Kidney (tissue), 14 donors: Measurements from ENCODE around the gene CPE. TPM values are rescaled to one million over a fixed set of nuclear protein-coding genes. Genes with fewer than 3 reads are reported as not detected.

ENCODE experiments used
- DNase-seq, 5 donors: peaks; one replicate each; pipeline ENCODE4 v3.0.0-alpha.2; 2013 to 2020
- FAIRE-seq: peaks from 2 replicates; lab custom pipeline; 2012; peaks lifted over from hg19 to GRCh38; lab: Jason Lieb, UNC
- H3K27ac ChIP-seq, 2 donors: one replicate each; pipeline ENCODE4 v1.7.0; 2013; ENCODE audit warnings: low read depth in 2 of 2, low read length in 2 of 2, inconsistent platforms in 1 of 2
- H3K27me3 ChIP-seq: one replicate; pipeline ENCODE4 v1.7.1; 2013; ENCODE audit warnings: low read length, inconsistent platforms; ENCODE audit not compliant: control insufficient read depth, insufficient read depth
- H3K36me3 ChIP-seq, 3 donors: one replicate each; pipeline versions ENCODE4 v1.7.0 to v1.7.1; 2013; ENCODE audit warnings: low read length in 3 of 3, control low read depth in 1 of 3, inconsistent platforms in 1 of 3; ENCODE audit not compliant: insufficient read depth in 3 of 3, control insufficient read depth in 2 of 3
- H3K4me1 ChIP-seq, 3 donors: one replicate each; pipeline versions ENCODE4 v1.7.0 to v1.7.1; 2013; ENCODE audit warnings: low read length in 3 of 3, inconsistent platforms in 1 of 3, low read depth in 1 of 3; ENCODE audit not compliant: control insufficient read depth in 2 of 3, insufficient read depth in 2 of 3
- H3K4me3 ChIP-seq, 3 donors: one replicate each; pipeline versions ENCODE4 v1.7.0 to v1.8.1; 2013; ENCODE audit warnings: low read length in 3 of 3, control low read depth in 1 of 3, inconsistent platforms in 1 of 3
- H3K9ac ChIP-seq, 3 donors: one replicate each; pipeline versions ENCODE4 v1.7.0 to v1.7.1; 2013; ENCODE audit warnings: low read length in 3 of 3, control low read depth in 1 of 3, inconsistent platforms in 1 of 3
- H3K9me3 ChIP-seq, 3 donors: one replicate each; pipeline versions ENCODE4 v1.7.0 to v1.7.1; 2013; ENCODE audit warnings: low read length in 3 of 3, control low read depth in 1 of 3, inconsistent platforms in 1 of 3; ENCODE audit not compliant: control insufficient read depth in 2 of 3, insufficient read depth in 1 of 3
- intact Hi-C: fragments of 100-400 bp; cut with DNase I; formaldehyde crosslinking; loops from one replicate; pipeline ENCODE4 v1.11.1; 2022
- polyA plus RNA-seq: library from polyadenylated mRNA; stranded (reverse); fragments of 350-450 nt; fragmentation: Illumina TruSeq; extraction: RNeasy Lipid Tissue Mini Kit (QIAGEN cat#74804); gene quantifications from one replicate; pipeline ENCODE4 v1.2.3, GENCODE V29; 2014; ENCODE audit warnings: low read depth, low replicate concordance; ENCODE audit not compliant: insufficient read depth
- total RNA-seq: library from RNA; stranded (reverse); fragmentation: NEBNext Ultra II Directional; extraction: Animal tissue kit (Norgen Biotek cat#: 25700); gene quantifications from one replicate; pipeline ENCODE4 v1.2.1, GENCODE V29; 2021
- TF ChIP-seq, protein P1 (sequence below): IDR thresholded peaks from 3 replicates; pipeline ENCODE4 v1.5.1; 2012; ENCODE audit warnings: mild to moderate bottlenecking, moderate library complexity, borderline replicate concordance; ENCODE audit not compliant: insufficient read depth; ENCODE audit errors: extremely low read depth
- donor health status: control.
- donor health status: control.
- donor health status: control.
- donor health status: control.
- donor health status: control.
- donor health status: DM: yes; HTN: yes; CAD: no.
- donor health status: Normal renal cell carcinoma (clear cell type).

The CPE gene
- total and polyA plus RNA-seq, 2 donors from 2014 or later, result 24.2 to 87.7 TPM

DNA sequence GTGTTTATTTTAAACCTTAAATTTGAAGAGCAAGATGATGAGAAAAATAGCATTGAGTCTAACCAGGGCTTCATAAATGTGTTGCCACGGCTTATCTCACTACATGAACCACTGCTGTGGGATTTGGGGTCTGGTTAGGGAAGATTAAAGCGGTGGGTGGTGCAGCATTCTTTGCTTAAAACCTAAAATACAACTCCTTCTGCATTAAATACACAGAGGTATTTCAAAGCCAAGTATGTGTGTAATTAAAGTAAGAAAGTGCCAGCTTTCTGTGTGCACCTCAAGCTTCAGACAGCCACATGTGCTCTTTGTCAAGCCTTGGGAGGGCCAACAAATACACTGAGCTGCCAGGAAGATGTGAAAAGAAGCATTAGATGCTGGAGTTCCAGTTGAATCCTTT, 128.0 kb downstream of the CPE start:
- Histone ChIP-seq H3K4me3 (no peak overlapping the region), H3K27ac (no peak overlapping the region), H3K27me3 (no peaks in the 10 kb centered on the region), H3K4me1 (no peaks in the 10 kb centered on the region), H3K9me3 (no peaks in the 10 kb centered on the region), H3K36me3 (no peaks in the 10 kb centered on the region), H3K9ac (no peak overlapping the region)
- FAIRE-seq (no peak), DNase-seq (no peak)
- intact Hi-C loops, result no loop called here
- TF ChIP-seq, protein P1, sequence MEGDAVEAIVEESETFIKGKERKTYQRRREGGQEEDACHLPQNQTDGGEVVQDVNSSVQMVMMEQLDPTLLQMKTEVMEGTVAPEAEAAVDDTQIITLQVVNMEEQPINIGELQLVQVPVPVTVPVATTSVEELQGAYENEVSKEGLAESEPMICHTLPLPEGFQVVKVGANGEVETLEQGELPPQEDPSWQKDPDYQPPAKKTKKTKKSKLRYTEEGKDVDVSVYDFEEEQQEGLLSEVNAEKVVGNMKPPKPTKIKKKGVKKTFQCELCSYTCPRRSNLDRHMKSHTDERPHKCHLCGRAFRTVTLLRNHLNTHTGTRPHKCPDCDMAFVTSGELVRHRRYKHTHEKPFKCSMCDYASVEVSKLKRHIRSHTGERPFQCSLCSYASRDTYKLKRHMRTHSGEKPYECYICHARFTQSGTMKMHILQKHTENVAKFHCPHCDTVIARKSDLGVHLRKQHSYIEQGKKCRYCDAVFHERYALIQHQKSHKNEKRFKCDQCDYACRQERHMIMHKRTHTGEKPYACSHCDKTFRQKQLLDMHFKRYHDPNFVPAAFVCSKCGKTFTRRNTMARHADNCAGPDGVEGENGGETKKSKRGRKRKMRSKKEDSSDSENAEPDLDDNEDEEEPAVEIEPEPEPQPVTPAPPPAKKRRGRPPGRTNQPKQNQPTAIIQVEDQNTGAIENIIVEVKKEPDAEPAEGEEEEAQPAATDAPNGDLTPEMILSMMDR, result no peak

DNA sequence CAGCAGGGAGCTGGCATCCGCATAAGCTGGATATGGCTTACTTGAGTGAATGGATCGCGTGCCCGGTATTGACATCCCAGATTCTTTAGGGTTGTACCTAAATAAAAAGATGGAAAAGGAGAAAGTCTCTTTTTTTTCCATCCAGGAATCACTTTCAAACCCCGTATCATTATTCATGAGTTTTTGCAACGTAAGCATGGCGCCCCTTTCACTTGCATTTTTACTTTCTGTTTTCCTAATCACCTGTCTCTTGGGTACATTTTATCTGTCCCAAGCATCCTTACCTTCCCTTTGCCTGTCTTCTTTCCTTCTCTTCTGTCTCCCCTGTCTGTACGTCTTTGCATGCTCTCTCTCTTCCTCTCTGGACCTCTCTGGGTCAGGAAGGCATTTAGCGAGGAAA, 128.6 kb downstream of the CPE start:
- no peaks in the 10 kb centered on the region for H3K4me1 ChIP-seq
- TF ChIP-seq, protein P1, result no peak
- intact Hi-C loops, result no loop called here
- no peaks in the 10 kb centered on the region for H3K9me3 ChIP-seq
- H3K9ac ChIP-seq, result no peak overlapping the region
- no peaks in the 10 kb centered on the region for H3K27me3 ChIP-seq
- FAIRE-seq, result no peak
- no peak overlapping the region for H3K27ac ChIP-seq
- H3K4me3 ChIP-seq, result no peak overlapping the region
- no peak for DNase-seq
- H3K36me3 ChIP-seq, result no peaks in the 10 kb centered on the region

DNA sequence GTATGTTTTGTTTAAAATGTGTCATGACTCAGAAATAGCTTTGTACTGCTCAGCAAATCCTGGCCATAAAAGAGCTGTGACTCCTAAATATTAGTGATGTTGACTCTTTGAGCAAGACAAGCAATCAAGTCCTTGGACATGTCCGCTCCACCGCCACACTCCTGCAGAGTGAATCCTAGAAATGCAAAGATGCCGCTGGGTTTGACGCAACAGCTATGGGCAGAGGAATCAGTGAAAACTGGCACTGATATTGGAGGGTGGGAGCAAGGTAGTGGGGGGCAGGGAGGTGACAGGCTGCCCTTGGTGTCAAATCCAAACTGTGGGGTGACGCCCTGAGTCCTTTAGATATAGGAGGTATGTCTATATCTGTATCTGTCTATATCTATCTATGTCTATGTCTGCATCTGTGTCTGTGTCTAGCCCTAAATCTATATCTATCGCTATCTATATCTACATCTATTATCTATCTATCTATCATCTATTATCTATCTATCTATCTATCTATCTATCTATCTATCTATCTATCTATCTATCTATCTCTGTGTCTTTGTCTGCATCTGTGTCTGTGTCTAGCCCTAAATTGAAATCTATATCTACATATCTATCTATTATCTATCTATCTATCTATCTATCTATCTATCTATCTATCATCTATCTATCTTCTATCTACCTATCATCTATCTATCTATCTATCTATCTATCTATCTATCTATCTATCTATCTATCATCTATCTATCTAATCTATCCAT, 129.7 kb downstream of the CPE start:
- DNase-seq, result no peak
- Histone ChIP-seq H3K9ac (no peak overlapping the region), H3K27ac (no peak overlapping the region), H3K27me3 (no peaks in the 10 kb centered on the region), H3K9me3 (no peaks in the 10 kb centered on the region), H3K4me1 (no peaks in the 10 kb centered on the region), H3K36me3 (no peaks in the 10 kb centered on the region), H3K4me3 (no peak overlapping the region)
- TF ChIP-seq, protein P1, result no peak
- no peak for FAIRE-seq
- intact Hi-C loops, result no loop called here
